Hepatocyte (in vitro differentiated cells): ENCODE data around the gene GAB1. TPM values are rescaled to one million over a fixed set of nuclear protein-coding genes. Genes with fewer than 3 reads are reported as not detected.

ENCODE experiments used
- DNase-seq: peaks from one replicate; pipeline ENCODE4 v3.0.0-alpha.2; 2016; ENCODE audit warnings: low spot score
- H2AFZ ChIP-seq: fragments of 200-600 bp; sonication (generic); 2 replicates; pipeline ENCODE4 v1.6.0; 2016; ENCODE audit warnings: antibody characterized with exemption, mild to moderate bottlenecking
- H3K27ac ChIP-seq: fragments of 200-600 bp; sonication (generic); 2 replicates; pipeline ENCODE4 v1.5.1; 2016; ENCODE audit warnings: mild to moderate bottlenecking
- H3K27me3 ChIP-seq: fragments of 200-600 bp; sonication (generic); 2 replicates; pipeline ENCODE4 v1.6.1; 2016
- H3K36me3 ChIP-seq: fragments of 200-600 bp; sonication (generic); replicated peaks from 2 replicates; pipeline ENCODE4 v1.5.1; 2016; ENCODE audit warnings: low read depth; ENCODE audit not compliant: insufficient read depth
- H3K4me1 ChIP-seq: fragments of 200-600 bp; sonication (generic); 2 replicates; pipeline ENCODE4 v1.5.1; 2016; ENCODE audit warnings: mild to moderate bottlenecking, moderate library complexity; ENCODE audit not compliant: insufficient read depth
- H3K4me2 ChIP-seq: fragments of 200-600 bp; sonication (generic); 2 replicates; pipeline ENCODE4 v1.6.0; 2016
- H3K4me3 ChIP-seq: fragments of 200-600 bp; sonication (generic); 2 replicates; pipeline ENCODE4 v1.5.1; 2016; ENCODE audit warnings: mild to moderate bottlenecking
- H3K79me2 ChIP-seq: fragments of 200-600 bp; sonication (generic); 2 replicates; pipeline ENCODE4 v1.6.0; 2017; ENCODE audit warnings: mild to moderate bottlenecking
- H3K9me2 ChIP-seq: fragments of 200-600 bp; sonication (generic); replicated peaks from 2 replicates; pipeline ENCODE4 v1.6.0; 2017; ENCODE audit warnings: mild to moderate bottlenecking; ENCODE audit not compliant: insufficient read depth
- H3K9me3 ChIP-seq: fragments of 200-600 bp; sonication (generic); 2 replicates; pipeline ENCODE4 v1.5.1; 2016; ENCODE audit warnings: low read depth, mild to moderate bottlenecking
- H4K20me1 ChIP-seq: fragments of 200-600 bp; sonication (generic); 2 replicates; pipeline ENCODE4 v1.6.0; 2016; ENCODE audit warnings: mild to moderate bottlenecking; ENCODE audit not compliant: insufficient read depth, poor library complexity, severe bottlenecking
- EZH2 ChIP-seq: fragments of 200-600 bp; sonication (generic); IDR thresholded peaks from 2 replicates; pipeline ENCODE4 v1.6.1; 2016; ENCODE audit warnings: antibody characterized with exemption, mild to moderate bottlenecking, borderline replicate concordance
- EZH2phosphoT487 ChIP-seq: fragments of 200-600 bp; sonication (generic); IDR thresholded peaks from one replicate; pipeline ENCODE4 v1.6.1; 2018; ENCODE audit warnings: antibody characterized with exemption, mild to moderate bottlenecking, low read depth, moderate library complexity; ENCODE audit not compliant: unreplicated experiment, severe bottlenecking
- WGBS: methylation state at CpG from one replicate; pipeline ENCODE4 v1.1.6; 2016; ENCODE audit warnings: low lambda C conversion rate; ENCODE audit errors: missing lambda C conversion rate; 5-methylcytosine and 5-hydroxymethylcytosine counted together
- polyA plus RNA-seq: library from polyadenylated mRNA; unstranded; fragments of >200 nt; fragmentation: Nextera tagmentation; extraction: Ambion mirVana; gene quantifications from 2 replicates; pipeline ENCODE4 v1.2.1, GENCODE V29; 2016
- total RNA-seq: library from RNA; depleted of rRNA; stranded (reverse); fragments of >200 nt; gene quantifications from 2 replicates; pipeline ENCODE4 v1.2.3, GENCODE V29; 2014
- TF ChIP-seq, protein P1 (sequence below): fragments of 200-600 bp; sonication (generic); IDR thresholded peaks from 2 replicates; pipeline ENCODE4 v1.5.1; 2016; ENCODE audit warnings: antibody characterized with exemption, mild to moderate bottlenecking; ENCODE audit not compliant: poor library complexity

The GAB1 gene
- 30.7 and 37.5 TPM in 2 replicates for total RNA-seq
- polyA plus RNA-seq: 6.0 and 10.9 TPM in 2 replicates

DNA sequence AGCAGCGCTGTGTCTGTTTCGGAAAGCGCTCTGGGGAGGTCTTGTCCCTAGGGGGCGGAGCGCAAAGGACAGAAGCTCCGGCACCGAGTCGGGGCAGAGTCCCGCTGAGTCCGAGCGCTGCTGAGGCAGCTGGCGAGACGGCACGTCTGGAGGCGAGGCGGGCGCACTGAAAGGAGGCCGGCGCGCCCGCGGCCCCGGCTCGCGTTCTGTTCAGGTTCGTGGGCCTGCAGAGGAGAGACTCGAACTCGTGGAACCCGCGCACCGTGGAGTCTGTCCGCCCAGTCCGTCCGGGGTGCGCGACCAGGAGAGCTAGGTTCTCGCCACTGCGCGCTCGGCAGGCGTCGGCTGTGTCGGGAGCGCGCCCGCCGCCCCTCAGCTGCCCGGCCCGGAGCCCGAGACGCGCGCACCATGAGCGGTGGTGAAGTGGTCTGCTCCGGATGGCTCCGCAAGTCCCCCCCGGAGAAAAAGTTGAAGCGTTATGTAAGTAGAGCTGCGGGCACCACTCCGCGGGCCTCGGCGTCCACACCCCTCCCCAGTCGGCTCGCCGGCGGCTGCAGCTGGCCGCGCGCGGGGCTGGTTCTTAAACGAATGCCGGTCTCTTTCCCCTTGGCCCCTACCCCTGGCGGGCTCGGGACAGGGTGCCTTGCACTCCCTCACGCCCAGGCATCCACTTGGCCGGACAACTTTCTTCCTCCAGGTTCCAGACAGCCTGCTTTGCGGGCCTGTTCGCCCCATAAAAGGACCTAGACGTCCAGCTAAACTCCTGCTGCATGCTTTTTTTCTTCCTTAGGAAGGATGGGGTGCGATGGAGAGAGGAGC lies at the start of gene GAB1:
Gene GAB1, plus strand, starts transcription at position 96 of the 819 bp plus-strand sequence. Its CDS starts 313 bp downstream, at position 409.
- Histone ChIP-seq H3K27me3 (no peaks in the 10 kb centered on the region), H3K4me2 (peak within 1 kb of the TSS; percentile 83), H3K4me3 (peak within 1 kb of the TSS; percentile 95), H3K9me2 (no peaks in the 10 kb centered on the region), H3K4me1 (no peaks in the 10 kb centered on the region), H3K36me3 (no peaks in the 10 kb centered on the region), H3K9me3 (no peaks in the 10 kb centered on the region), H4K20me1 (peaks cover 23% of the 10 kb centered on the region), H3K27ac (peak within 1 kb of the TSS; percentile 94), H2AFZ (peak within 1 kb of the TSS; percentile 82), H3K79me2 (peaks cover 9% of the 10 kb centered on the region)
- peak; percentile 92 for DNase-seq
- TF ChIP-seq, protein P1, sequence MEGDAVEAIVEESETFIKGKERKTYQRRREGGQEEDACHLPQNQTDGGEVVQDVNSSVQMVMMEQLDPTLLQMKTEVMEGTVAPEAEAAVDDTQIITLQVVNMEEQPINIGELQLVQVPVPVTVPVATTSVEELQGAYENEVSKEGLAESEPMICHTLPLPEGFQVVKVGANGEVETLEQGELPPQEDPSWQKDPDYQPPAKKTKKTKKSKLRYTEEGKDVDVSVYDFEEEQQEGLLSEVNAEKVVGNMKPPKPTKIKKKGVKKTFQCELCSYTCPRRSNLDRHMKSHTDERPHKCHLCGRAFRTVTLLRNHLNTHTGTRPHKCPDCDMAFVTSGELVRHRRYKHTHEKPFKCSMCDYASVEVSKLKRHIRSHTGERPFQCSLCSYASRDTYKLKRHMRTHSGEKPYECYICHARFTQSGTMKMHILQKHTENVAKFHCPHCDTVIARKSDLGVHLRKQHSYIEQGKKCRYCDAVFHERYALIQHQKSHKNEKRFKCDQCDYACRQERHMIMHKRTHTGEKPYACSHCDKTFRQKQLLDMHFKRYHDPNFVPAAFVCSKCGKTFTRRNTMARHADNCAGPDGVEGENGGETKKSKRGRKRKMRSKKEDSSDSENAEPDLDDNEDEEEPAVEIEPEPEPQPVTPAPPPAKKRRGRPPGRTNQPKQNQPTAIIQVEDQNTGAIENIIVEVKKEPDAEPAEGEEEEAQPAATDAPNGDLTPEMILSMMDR: peak; percentile 35
- TF ChIP-seq EZH2 (no peak), EZH2phosphoT487 (no peak)
- under 1% methylated on average over 66 of the region's 81 CpGs for WGBS

DNA sequence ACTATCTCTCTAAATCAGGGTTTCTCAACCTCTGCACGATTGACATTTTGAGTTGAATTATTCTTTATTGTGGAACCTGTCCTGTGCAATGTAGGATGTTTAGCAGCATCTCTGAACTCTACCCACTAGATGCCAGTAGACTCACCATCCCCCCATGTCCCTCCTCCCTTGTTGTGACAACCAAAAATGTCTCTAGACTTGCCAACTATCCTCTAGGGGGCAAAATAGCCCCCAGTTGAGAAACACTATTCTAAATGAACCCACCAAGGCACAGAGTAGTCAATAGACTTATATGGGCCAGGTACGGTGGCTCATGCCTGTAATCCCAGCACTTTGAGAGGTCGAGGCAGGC lies 49.1 kb upstream of the GAB1 start:
- 74% methylated on average over 3 of the region's 3 CpGs for WGBS
- DNase-seq: no peak
- no peaks in the 10 kb centered on the region for H4K20me1 ChIP-seq
- no peak overlapping the region for H3K4me3 ChIP-seq
- H3K79me2 ChIP-seq: no peaks in the 10 kb centered on the region
- H2AFZ ChIP-seq: no peak overlapping the region
- H3K9me3 ChIP-seq: no peaks in the 10 kb centered on the region
- TF ChIP-seq, protein P1: no peak
- TF ChIP-seq EZH2 (no peak), EZH2phosphoT487 (no peak)
- peak overlapping the region; percentile 49 for H3K27ac ChIP-seq
- H3K27me3 ChIP-seq: no peaks in the 10 kb centered on the region
- peak overlapping the region; percentile 19 for H3K4me2 ChIP-seq
- H3K4me1 ChIP-seq: no peaks in the 10 kb centered on the region
- no peaks in the 10 kb centered on the region for H3K36me3 ChIP-seq
- H3K9me2 ChIP-seq: no peaks in the 10 kb centered on the region

DNA sequence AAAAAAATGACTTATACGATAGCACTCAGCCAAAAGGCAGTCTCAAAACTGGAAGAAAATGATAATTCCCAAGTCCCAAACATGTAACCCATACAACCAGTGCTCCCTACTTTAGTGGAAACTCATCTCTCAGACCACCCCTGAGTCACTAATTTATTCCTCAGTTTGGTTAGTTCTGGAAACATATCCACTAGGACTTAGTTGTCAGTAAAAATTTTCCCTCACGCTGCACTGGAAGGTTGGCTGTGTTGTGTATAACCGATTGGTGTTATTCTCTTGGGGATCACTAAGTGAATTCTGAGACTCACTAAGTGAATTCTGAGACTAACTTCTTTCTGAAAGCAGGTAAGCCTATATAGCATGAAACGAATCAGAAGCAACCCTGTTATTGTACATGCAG lies 48.5 kb upstream of the GAB1 start:
- Histone ChIP-seq H3K79me2 (no peaks in the 10 kb centered on the region), H3K27me3 (no peaks in the 10 kb centered on the region), H3K4me1 (no peaks in the 10 kb centered on the region), H4K20me1 (no peaks in the 10 kb centered on the region), H3K9me3 (no peaks in the 10 kb centered on the region), H3K4me3 (no peak overlapping the region), H3K36me3 (no peaks in the 10 kb centered on the region), H3K4me2 (no peak overlapping the region), H3K9me2 (no peaks in the 10 kb centered on the region), H2AFZ (no peak overlapping the region), H3K27ac (no peak overlapping the region)
- no peak for DNase-seq
- WGBS: 90% methylated on average over 4 of the region's 4 CpGs
- TF ChIP-seq, protein P1: no peak
